GM10248 (cell line): ENCODE measurements around the gene RAD51B.
"Not testable (repeated sequence)": the region's sequence is repeated elsewhere in the genome, so short reads cannot be mapped to it uniquely, and the experiment has no call there.

Experiments used
- CTCF ChIA-PET: fragments of 300-600 bp; sonication (Branson Sonifier 250); formaldehyde crosslinking; extraction: SDS; loops from one replicate; lab custom pipeline; 2021; ENCODE audit warnings: antibody characterized with exemption; lab: Yijun Ruan, JAX
- POLR2A ChIA-PET: fragments of 350-650 bp; sonication (Branson Sonifier 250); formaldehyde crosslinking; extraction: SDS; loops from one replicate; lab custom pipeline; 2020; ENCODE audit warnings: antibody characterized with exemption; lab: Yijun Ruan, JAX
- DNase-seq: peaks from one replicate; pipeline ENCODE4 v3.0.0; 2012; ENCODE audit errors: extremely low spot score
- CTCF ChIP-seq: IDR thresholded peaks from 2 replicates; pipeline ENCODE4 v1.5.1; 2012; ENCODE audit warnings: mild to moderate bottlenecking, low read depth; ENCODE audit errors: extremely low read depth, missing control alignments, control extremely low read depth

The RAD51B gene

GRCh38 chr14:68020999-68021663 is 201.6 kb downstream of the RAD51B start:
- no peak for TF ChIP-seq CTCF
- DNase-seq: no peak
- ChIA-PET POLR2A (no interaction called here), CTCF (no interaction called here)

- no peak for DNase-seq
- POLR2A ChIA-PET: no interaction called here
- CTCF ChIA-PET: interaction anchor here (0.8 to 2.2 kb wide), 2 partner anchors 9 to 11 kb away, joined by 3 to 6 read pairs; no protein-coding TSS in a partner anchor
- TF ChIP-seq CTCF: no peak
Observed at GRCh38 chr14:68027276-68027675, 207.7 kb downstream of the RAD51B start.

GRCh38 chr14:68028075-68028474 is 208.5 kb downstream of the RAD51B start:
- ChIA-PET CTCF (interaction anchor here (2.2 kb wide), 1 partner anchor 10 kb away, joined by 6 read pairs; no protein-coding TSS in a partner anchor), POLR2A (no interaction called here)
- TF ChIP-seq CTCF: no peak
- no peak for DNase-seq

- POLR2A ChIA-PET: not testable (repeated sequence)
Observed at GRCh38 chr14:68031011-68031410, 211.4 kb downstream of the RAD51B start.

GRCh38 chr14:68032154-68032553 is 212.6 kb downstream of the RAD51B start:
- POLR2A ChIA-PET: no interaction called here
- CTCF ChIA-PET: interaction anchor here (1.0 kb wide), 1 partner anchor 10 kb away, joined by 4 read pairs; no protein-coding TSS in a partner anchor
- TF ChIP-seq CTCF: no peak
- DNase-seq: no peak

More at GRCh38 chr14:68031011-68031410, 211.4 kb downstream of the RAD51B start:
- DNase-seq, CTCF ChIA-PET: not testable (repeated sequence)

- CTCF ChIA-PET: interaction anchor here (1.0 kb wide), 1 partner anchor 11 kb away, joined by 4 read pairs; no protein-coding TSS in a partner anchor
- no peak for DNase-seq
- no peak for TF ChIP-seq CTCF
- POLR2A ChIA-PET: no interaction called here
Observed at GRCh38 chr14:68033336-68033932, 213.9 kb downstream of the RAD51B start.

- TF ChIP-seq CTCF: no peak
- POLR2A ChIA-PET: no interaction called here
- DNase-seq: no peak
- CTCF ChIA-PET: interaction anchor here (0.9 kb wide), 1 partner anchor 10 kb away, joined by 3 read pairs; no protein-coding TSS in a partner anchor
Observed at GRCh38 chr14:68034896-68035295, 215.3 kb downstream of the RAD51B start.
